SK-N-SH treated with all-trans-retinoic acid at 6 μM for 48 hours (cell line): ENCODE data around the gene YPEL1.

Experiments used
- ATAC-seq: fragments of 200-7000 bp; cut with Tn5 transposase; 3 replicates; pipeline ENCODE4 v1.9.1; 2020; ENCODE audit warnings: mild to moderate bottlenecking, moderate library complexity
- ARNTL ChIP-seq: fragments of 450-650 bp; formaldehyde crosslinking; IDR thresholded peaks from 2 replicates; pipeline ENCODE4 v1.5.0; 2020; ENCODE audit warnings: low read depth, mild to moderate bottlenecking, moderate library complexity, borderline replicate concordance
- BACH2 ChIP-seq: fragments of 250-450 bp; sonication (Bioruptor Pico); IDR thresholded peaks from 2 replicates; pipeline ENCODE4 v1.9.0; 2021; ENCODE audit warnings: mild to moderate bottlenecking, borderline replicate concordance
- CSDC2 ChIP-seq: fragments of 250-450 bp; sonication (Bioruptor Pico); IDR thresholded peaks from 2 replicates; pipeline ENCODE4 v1.5.0; 2020; ENCODE audit warnings: mild to moderate bottlenecking, moderate library complexity
- ESRRG ChIP-seq: fragments of 250-450 bp; sonication (Bioruptor Pico); IDR thresholded peaks from 2 replicates; pipeline ENCODE4 v1.6.1; 2021; ENCODE audit warnings: mild to moderate bottlenecking
- GLIS3 ChIP-seq: fragments of 250-450 bp; sonication (Bioruptor Pico); IDR thresholded peaks from 2 replicates; pipeline ENCODE4 v1.5.0; 2020; ENCODE audit warnings: mild to moderate bottlenecking, moderate library complexity
- ISL1 ChIP-seq: fragments of 250-450 bp; sonication (Bioruptor Pico); IDR thresholded peaks from 2 replicates; pipeline ENCODE4 v2.1.2; 2022; ENCODE audit warnings: mild to moderate bottlenecking, moderate library complexity
- PPARA ChIP-seq: fragments of 250-450 bp; sonication (Bioruptor Pico); IDR thresholded peaks from 2 replicates; pipeline ENCODE4 v1.5.0; 2020; ENCODE audit warnings: mild to moderate bottlenecking, borderline replicate concordance
- RARB ChIP-seq: fragments of 250-450 bp; sonication (Bioruptor Pico); IDR thresholded peaks from 2 replicates; pipeline ENCODE4 v1.8.0; 2021; ENCODE audit warnings: mild to moderate bottlenecking, moderate library complexity
- SNAI2 ChIP-seq: fragments of 250-450 bp; sonication (Bioruptor Pico); IDR thresholded peaks from 2 replicates; pipeline ENCODE4 v1.5.0; 2020; ENCODE audit warnings: mild to moderate bottlenecking, moderate library complexity
- TCF4 ChIP-seq: fragments of 250-450 bp; sonication (Bioruptor Pico); IDR thresholded peaks from 2 replicates; pipeline ENCODE4 v1.8.0; 2021; ENCODE audit warnings: mild to moderate bottlenecking, moderate library complexity, borderline replicate concordance
- TOX ChIP-seq: fragments of 250-450 bp; sonication (Bioruptor Pico); IDR thresholded peaks from 2 replicates; pipeline ENCODE4 v1.8.0; 2021; ENCODE audit warnings: mild to moderate bottlenecking, moderate library complexity, borderline replicate concordance
- ZC3H10 ChIP-seq: fragments of 250-450 bp; sonication (Bioruptor Pico); IDR thresholded peaks from 2 replicates; pipeline ENCODE4 v1.5.1; 2021; ENCODE audit warnings: mild to moderate bottlenecking, moderate library complexity
- ZFP3 ChIP-seq: fragments of 250-450 bp; sonication (Bioruptor Pico); IDR thresholded peaks from 2 replicates; pipeline ENCODE4 v1.5.0; 2020; ENCODE audit warnings: mild to moderate bottlenecking, moderate library complexity
- ZFP30 ChIP-seq: fragments of 450-650 bp; formaldehyde crosslinking; IDR thresholded peaks from 2 replicates; pipeline ENCODE4 v1.5.0; 2022; ENCODE audit warnings: mild to moderate bottlenecking, moderate library complexity
- ZNF565 ChIP-seq: fragments of 450-650 bp; formaldehyde crosslinking; conservative IDR thresholded peaks from 2 replicates; pipeline ENCODE4 v1.5.0; 2020; ENCODE audit warnings: low read depth, mild to moderate bottlenecking, moderate library complexity
- ZNF8 ChIP-seq: fragments of 450-650 bp; formaldehyde crosslinking; IDR thresholded peaks from 2 replicates; pipeline ENCODE4 v1.5.0; 2020; ENCODE audit warnings: mild to moderate bottlenecking, moderate library complexity
- TF ChIP-seq, protein P1 (sequence below): fragments of 250-450 bp; sonication (Bioruptor Pico); IDR thresholded peaks from 2 replicates; pipeline ENCODE4 v1.5.1; 2020; ENCODE audit warnings: low read depth, mild to moderate bottlenecking, moderate library complexity
- TF ChIP-seq, protein P2 (sequence below): fragments of 250-450 bp; sonication (Bioruptor Pico); IDR thresholded peaks from 2 replicates; pipeline ENCODE4 v1.5.0; 2020; ENCODE audit warnings: mild to moderate bottlenecking, moderate library complexity
- TF ChIP-seq, protein P3 (sequence below): fragments of 250-450 bp; sonication (Bioruptor Pico); IDR thresholded peaks from 2 replicates; pipeline ENCODE4 v1.8.0; 2021; ENCODE audit warnings: low read depth, mild to moderate bottlenecking, moderate library complexity, borderline replicate concordance
- TF ChIP-seq, protein P4 (sequence below): fragments of 250-450 bp; sonication (Bioruptor Pico); IDR thresholded peaks from 2 replicates; pipeline ENCODE4 v1.5.1; 2021; ENCODE audit warnings: mild to moderate bottlenecking, moderate library complexity
- TF ChIP-seq, protein P5 (sequence below): fragments of 250-450 bp; sonication (Bioruptor Pico); IDR thresholded peaks from 2 replicates; pipeline ENCODE4 v1.8.0; 2020; ENCODE audit warnings: mild to moderate bottlenecking, moderate library complexity, borderline replicate concordance

YPEL1 gene

DNA sequence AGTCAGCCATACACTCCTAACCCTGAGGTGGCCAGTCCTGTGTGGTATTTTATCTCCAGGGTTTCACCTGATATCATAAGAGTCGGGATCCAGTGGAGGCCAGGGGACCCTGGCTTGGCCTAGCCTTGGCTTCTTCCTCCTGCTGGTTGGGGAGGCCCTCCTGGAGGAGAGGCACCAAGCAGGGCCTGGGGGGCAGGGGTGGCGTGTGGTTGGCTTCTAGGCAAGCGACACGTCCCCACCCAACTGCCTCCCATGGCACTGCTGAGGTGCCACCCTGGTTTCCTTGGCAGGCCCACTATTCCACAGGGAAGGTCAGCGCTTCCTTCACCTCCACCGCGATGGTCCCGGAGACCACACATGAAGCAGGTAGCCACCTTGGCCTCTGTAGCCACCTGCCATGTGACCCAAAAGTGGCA is 49.4 kb downstream of the YPEL1 start:
- no peak for ATAC-seq
- no peak for TF ChIP-seq ZNF565 (CRISPR knock-in tag)
- no peak for TF ChIP-seq ISL1 (CRISPR knock-in tag)
- TF ChIP-seq ARNTL: no peak
- TF ChIP-seq PPARA (CRISPR knock-in tag): no peak

DNA sequence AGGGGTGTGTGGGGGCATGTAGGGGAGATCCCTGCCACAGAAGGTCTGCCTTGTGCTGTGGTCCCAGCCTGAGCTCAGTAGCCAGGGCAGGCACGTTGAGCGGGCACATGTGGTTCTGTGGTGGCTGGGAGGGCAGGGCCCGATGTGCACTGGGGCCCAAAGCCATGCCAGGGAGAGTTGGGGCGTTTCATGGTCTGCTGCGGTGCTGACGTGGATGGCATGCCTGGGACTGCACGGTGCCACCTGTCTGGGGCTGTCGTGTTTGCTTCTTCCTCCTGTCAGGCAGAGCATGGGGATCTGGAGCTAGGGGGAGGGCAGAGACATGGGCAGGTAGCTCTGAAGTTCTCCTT is 50.5 kb downstream of the YPEL1 start:
- TF ChIP-seq ESRRG (CRISPR knock-in tag): no peak
- ATAC-seq: no peak

DNA sequence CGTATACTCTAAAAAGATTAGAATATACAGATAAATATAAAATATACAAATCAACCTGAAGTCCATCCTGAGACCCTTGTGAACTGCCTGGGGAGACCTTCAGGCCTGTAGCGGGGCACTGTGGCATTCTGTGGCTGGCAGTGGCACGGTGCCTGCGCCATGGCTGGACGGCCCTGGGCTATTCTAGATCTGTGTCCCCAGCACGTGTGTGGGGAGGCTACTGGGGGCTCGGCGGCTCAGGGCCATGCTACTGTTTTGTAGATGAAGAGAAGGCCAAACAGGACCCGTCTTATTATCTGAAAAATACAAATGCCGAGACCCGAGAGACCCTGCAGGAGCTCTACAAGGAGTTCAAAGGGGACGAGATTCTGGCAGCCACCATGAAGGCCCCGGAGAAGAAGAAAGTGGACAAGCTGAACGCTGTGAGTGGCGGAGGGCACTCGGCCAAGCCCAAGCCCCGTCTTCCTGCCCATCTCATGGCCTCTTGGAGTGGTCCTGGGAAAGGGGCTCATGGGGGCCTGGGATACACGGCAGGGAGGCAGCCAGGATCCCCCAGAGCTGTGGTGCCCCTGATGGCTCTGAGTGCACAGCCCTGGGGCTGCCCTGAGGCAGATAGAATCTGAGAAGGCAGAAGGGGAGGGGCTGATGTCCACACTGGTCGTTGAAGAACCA is 51.0 kb downstream of the YPEL1 start:
- ATAC-seq: no peak
- TF ChIP-seq ARNTL (no peak), PPARA (CRISPR knock-in tag) (no peak)

DNA sequence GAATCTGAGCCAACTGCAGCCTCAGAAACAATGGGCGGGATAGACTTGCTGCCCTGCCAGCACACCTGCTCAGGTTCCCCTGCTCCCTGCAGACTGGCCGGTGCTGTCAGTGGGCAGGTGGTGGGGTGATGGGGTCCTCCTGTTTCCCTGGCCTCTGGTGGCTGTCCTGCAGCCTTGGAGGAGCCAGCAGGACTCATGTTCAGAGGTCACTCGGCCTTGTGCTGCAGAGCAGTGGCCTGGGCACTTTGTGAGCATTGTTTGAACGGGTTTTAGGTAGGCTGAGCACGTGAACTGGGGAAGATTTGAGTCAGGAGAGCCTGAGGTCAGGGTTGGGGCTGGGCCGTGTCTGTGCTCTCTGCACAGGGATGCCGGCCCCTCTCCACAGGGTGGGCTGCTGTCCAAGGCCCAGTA is 52.2 kb downstream of the YPEL1 start:
- ATAC-seq: no peak
- TF ChIP-seq BACH2 (CRISPR knock-in tag) (no peak), ISL1 (CRISPR knock-in tag) (no peak), PPARA (CRISPR knock-in tag) (no peak), GLIS3 (no peak), SNAI2 (CRISPR knock-in tag) (no peak), TOX (CRISPR knock-in tag) (no peak), ZNF8 (CRISPR knock-in tag) (no peak), ZFP3 (CRISPR knock-in tag) (no peak), TCF4 (CRISPR knock-in tag) (no peak), ESRRG (CRISPR knock-in tag) (no peak), CSDC2 (CRISPR knock-in tag) (no peak), ZC3H10 (CRISPR knock-in tag) (no peak)
- TF ChIP-seq, protein P1, sequence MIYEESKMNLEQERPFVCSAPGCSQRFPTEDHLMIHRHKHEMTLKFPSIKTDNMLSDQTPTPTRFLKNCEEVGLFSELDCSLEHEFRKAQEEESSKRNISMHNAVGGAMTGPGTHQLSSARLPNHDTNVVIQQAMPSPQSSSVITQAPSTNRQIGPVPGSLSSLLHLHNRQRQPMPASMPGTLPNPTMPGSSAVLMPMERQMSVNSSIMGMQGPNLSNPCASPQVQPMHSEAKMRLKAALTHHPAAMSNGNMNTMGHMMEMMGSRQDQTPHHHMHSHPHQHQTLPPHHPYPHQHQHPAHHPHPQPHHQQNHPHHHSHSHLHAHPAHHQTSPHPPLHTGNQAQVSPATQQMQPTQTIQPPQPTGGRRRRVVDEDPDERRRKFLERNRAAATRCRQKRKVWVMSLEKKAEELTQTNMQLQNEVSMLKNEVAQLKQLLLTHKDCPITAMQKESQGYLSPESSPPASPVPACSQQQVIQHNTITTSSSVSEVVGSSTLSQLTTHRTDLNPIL (CRISPR knock-in tag): no peak
- TF ChIP-seq, protein P2, sequence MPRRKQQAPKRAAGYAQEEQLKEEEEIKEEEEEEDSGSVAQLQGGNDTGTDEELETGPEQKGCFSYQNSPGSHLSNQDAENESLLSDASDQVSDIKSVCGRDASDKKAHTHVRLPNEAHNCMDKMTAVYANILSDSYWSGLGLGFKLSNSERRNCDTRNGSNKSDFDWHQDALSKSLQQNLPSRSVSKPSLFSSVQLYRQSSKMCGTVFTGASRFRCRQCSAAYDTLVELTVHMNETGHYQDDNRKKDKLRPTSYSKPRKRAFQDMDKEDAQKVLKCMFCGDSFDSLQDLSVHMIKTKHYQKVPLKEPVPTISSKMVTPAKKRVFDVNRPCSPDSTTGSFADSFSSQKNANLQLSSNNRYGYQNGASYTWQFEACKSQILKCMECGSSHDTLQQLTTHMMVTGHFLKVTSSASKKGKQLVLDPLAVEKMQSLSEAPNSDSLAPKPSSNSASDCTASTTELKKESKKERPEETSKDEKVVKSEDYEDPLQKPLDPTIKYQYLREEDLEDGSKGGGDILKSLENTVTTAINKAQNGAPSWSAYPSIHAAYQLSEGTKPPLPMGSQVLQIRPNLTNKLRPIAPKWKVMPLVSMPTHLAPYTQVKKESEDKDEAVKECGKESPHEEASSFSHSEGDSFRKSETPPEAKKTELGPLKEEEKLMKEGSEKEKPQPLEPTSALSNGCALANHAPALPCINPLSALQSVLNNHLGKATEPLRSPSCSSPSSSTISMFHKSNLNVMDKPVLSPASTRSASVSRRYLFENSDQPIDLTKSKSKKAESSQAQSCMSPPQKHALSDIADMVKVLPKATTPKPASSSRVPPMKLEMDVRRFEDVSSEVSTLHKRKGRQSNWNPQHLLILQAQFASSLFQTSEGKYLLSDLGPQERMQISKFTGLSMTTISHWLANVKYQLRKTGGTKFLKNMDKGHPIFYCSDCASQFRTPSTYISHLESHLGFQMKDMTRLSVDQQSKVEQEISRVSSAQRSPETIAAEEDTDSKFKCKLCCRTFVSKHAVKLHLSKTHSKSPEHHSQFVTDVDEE (CRISPR knock-in tag): no peak
- TF ChIP-seq, protein P3, sequence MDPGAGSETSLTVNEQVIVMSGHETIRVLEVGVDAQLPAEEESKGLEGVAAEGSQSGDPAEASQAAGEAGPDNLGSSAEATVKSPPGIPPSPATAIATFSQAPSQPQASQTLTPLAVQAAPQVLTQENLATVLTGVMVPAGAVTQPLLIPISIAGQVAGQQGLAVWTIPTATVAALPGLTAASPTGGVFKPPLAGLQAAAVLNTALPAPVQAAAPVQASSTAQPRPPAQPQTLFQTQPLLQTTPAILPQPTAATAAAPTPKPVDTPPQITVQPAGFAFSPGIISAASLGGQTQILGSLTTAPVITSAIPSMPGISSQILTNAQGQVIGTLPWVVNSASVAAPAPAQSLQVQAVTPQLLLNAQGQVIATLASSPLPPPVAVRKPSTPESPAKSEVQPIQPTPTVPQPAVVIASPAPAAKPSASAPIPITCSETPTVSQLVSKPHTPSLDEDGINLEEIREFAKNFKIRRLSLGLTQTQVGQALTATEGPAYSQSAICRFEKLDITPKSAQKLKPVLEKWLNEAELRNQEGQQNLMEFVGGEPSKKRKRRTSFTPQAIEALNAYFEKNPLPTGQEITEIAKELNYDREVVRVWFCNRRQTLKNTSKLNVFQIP (CRISPR knock-in tag): no peak
- TF ChIP-seq, protein P4, sequence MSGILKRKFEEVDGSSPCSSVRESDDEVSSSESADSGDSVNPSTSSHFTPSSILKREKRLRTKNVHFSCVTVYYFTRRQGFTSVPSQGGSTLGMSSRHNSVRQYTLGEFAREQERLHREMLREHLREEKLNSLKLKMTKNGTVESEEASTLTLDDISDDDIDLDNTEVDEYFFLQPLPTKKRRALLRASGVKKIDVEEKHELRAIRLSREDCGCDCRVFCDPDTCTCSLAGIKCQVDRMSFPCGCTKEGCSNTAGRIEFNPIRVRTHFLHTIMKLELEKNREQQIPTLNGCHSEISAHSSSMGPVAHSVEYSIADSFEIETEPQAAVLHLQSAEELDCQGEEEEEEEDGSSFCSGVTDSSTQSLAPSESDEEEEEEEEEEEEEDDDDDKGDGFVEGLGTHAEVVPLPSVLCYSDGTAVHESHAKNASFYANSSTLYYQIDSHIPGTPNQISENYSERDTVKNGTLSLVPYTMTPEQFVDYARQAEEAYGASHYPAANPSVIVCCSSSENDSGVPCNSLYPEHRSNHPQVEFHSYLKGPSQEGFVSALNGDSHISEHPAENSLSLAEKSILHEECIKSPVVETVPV: no peak

DNA sequence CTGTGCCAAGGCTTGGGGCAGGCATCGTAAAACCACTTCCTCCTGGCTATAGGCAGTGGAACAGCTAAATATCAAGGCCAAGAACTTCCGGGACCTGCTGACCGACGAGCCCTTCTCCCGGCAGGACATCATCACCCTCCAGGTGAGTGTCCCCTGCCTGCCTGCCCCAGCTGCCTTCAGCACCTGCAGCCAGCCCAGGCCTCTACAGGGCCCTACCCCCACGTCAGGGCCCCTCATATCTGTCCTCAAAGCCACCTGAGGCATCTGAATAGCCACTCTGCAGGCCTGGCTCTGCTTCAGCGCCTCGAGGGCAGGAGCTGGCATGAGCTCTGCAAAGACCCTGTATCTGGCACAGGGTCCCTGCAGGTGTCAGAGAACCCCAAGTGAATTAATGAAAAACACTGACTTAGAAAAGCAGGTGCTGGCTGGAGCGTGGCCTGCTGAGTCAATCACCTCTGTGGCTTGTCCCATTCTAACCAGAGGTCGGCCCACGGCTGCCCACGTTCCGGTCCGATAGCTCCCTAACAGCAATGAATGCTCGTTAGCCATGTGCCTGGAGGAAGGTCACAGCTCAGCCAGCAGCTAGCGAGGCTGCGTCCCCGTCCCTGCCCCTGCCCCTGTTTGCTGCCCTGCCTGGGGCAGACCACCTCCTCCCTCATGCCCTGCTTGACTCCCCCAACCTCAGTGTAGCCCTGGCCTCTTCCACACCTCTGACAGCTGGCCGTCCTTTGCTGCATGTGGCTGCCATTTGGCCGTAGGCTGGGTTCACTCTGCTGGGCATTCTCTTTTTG is 53.0 kb downstream of the YPEL1 start:
- no peak for ATAC-seq
- TF ChIP-seq ISL1 (CRISPR knock-in tag) (no peak), ARNTL (no peak), GLIS3 (no peak), ZFP30 (CRISPR knock-in tag) (no peak), RARB (CRISPR knock-in tag) (no peak), ZNF8 (CRISPR knock-in tag) (no peak), PPARA (CRISPR knock-in tag) (no peak), CSDC2 (CRISPR knock-in tag) (no peak), BACH2 (CRISPR knock-in tag) (no peak), ZC3H10 (CRISPR knock-in tag) (no peak)
- TF ChIP-seq, protein P2 (CRISPR knock-in tag): no peak
- TF ChIP-seq, protein P5, sequence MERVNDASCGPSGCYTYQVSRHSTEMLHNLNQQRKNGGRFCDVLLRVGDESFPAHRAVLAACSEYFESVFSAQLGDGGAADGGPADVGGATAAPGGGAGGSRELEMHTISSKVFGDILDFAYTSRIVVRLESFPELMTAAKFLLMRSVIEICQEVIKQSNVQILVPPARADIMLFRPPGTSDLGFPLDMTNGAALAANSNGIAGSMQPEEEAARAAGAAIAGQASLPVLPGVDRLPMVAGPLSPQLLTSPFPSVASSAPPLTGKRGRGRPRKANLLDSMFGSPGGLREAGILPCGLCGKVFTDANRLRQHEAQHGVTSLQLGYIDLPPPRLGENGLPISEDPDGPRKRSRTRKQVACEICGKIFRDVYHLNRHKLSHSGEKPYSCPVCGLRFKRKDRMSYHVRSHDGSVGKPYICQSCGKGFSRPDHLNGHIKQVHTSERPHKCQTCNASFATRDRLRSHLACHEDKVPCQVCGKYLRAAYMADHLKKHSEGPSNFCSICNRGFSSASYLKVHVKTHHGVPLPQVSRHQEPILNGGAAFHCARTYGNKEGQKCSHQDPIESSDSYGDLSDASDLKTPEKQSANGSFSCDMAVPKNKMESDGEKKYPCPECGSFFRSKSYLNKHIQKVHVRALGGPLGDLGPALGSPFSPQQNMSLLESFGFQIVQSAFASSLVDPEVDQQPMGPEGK (CRISPR knock-in tag): no peak
